GM13976 (cell line): ENCODE data around the gene PAGR1.
A peak's percentile ranks its signal among the peaks of the same experiment; 100 is the strongest.
"Not testable (repeated sequence)": the region's sequence is repeated elsewhere in the genome, so short reads cannot be mapped to it uniquely, and the experiment has no call there.

Experiments used
- DNase-seq: peaks from one replicate; pipeline ENCODE4 v3.0.0; 2012; ENCODE audit warnings: low spot score
- in situ Hi-C: fragments of 300-500 bp; cut with MboI; formaldehyde crosslinking; loops from one replicate; pipeline ENCODE4 v1.12.0; 2022; ENCODE audit warnings: low sequenced_read_pairs, mixed read lengths, inconsistent platforms; ENCODE audit not compliant: unreplicated experiment
- TF ChIP-seq, protein P1 (sequence below): IDR thresholded peaks from 2 replicates; pipeline ENCODE4 v1.5.1; 2012; ENCODE audit warnings: borderline replicate concordance, mild to moderate bottlenecking; ENCODE audit not compliant: insufficient read depth; ENCODE audit errors: extremely low read depth, missing control alignments, control extremely low read depth

Gene PAGR1

DNA sequence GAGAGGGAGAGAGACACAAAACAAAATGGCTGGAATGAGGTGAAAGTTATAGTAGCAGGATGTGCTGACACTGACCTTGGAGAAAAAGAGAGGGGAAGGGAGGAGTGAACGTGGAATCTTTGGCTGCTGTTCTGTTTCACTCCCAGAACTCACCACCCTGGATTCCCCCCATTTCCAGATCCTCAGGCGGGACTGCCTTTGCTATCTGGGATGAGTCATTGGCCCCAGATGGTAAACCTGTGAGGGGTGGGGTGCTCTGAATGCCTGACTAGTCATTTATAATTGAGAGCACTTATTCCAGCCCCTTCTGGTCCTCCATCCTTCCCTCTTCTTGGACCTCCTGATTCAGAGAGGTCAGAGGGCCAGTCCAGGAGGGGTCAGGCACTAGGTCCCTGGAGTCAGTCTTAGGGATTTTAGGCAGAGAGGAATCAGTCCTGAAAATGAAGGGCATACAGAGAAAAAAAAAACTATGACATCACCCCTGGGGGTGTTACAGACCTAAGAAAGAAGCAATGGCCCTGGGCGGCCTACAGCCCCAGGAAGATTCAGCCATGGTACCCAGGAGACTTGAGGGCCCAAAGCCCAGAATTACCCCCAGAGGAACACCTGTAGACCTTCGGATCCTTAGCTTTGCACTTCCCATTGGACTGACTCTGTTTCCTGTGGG lies 40.1 kb upstream of the PAGR1 start:
- TF ChIP-seq, protein P1, sequence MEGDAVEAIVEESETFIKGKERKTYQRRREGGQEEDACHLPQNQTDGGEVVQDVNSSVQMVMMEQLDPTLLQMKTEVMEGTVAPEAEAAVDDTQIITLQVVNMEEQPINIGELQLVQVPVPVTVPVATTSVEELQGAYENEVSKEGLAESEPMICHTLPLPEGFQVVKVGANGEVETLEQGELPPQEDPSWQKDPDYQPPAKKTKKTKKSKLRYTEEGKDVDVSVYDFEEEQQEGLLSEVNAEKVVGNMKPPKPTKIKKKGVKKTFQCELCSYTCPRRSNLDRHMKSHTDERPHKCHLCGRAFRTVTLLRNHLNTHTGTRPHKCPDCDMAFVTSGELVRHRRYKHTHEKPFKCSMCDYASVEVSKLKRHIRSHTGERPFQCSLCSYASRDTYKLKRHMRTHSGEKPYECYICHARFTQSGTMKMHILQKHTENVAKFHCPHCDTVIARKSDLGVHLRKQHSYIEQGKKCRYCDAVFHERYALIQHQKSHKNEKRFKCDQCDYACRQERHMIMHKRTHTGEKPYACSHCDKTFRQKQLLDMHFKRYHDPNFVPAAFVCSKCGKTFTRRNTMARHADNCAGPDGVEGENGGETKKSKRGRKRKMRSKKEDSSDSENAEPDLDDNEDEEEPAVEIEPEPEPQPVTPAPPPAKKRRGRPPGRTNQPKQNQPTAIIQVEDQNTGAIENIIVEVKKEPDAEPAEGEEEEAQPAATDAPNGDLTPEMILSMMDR, result no peak
- in situ Hi-C loops, result no loop called here
- no peak for DNase-seq

DNA sequence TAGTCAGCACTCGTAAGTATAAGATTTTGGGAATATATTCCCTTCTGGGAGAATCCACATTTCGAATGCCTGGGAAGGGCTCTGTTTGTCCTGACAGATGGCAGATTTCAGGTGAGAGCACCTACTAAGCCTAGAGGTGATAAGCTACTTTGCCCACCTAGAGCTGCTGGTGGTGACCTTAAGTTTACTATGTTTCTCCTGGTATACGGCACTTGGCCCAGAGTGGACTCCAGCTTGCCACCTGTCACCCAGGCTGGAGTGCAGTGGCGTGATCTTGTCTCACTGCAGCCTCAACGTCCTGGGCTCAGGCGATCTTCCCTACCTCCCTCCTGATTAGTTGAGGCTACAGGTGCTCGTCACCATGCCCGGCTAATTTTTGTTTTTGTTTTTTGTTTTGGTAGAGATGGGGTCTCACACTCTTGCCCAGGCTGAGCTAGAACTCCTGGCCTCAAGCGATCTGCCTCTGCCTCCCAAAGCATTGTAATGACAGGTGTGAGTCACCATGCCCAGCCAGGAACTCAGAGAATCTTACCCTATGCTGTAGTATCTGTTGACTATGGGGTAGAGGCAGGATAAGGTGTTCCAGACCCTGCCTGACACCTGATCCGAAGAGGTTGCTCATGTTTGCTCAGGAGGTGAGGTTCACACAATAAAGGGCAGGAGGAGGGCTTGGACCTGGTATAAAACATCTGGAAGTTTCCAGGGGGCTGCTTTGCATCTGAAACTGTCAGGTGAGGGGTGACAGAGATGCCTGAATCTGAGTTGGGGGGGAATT lies 38.2 kb upstream of the PAGR1 start, which contains the start of gene ZG16:
ZG16 (plus strand) TSS at position 681 of the 775 bp plus-strand sequence. CDS start 1,011 bp downstream, outside the sequence.
- in situ Hi-C loops, result no loop called here
- DNase-seq, result no peak
- TF ChIP-seq, protein P1, result no peak

- in situ Hi-C loops, result no loop called here
- no peak for DNase-seq
- TF ChIP-seq, protein P1, result no peak
Measured at GRCh38 chr16:29779474-29779873, 36.5 kb upstream of the PAGR1 start.

DNA sequence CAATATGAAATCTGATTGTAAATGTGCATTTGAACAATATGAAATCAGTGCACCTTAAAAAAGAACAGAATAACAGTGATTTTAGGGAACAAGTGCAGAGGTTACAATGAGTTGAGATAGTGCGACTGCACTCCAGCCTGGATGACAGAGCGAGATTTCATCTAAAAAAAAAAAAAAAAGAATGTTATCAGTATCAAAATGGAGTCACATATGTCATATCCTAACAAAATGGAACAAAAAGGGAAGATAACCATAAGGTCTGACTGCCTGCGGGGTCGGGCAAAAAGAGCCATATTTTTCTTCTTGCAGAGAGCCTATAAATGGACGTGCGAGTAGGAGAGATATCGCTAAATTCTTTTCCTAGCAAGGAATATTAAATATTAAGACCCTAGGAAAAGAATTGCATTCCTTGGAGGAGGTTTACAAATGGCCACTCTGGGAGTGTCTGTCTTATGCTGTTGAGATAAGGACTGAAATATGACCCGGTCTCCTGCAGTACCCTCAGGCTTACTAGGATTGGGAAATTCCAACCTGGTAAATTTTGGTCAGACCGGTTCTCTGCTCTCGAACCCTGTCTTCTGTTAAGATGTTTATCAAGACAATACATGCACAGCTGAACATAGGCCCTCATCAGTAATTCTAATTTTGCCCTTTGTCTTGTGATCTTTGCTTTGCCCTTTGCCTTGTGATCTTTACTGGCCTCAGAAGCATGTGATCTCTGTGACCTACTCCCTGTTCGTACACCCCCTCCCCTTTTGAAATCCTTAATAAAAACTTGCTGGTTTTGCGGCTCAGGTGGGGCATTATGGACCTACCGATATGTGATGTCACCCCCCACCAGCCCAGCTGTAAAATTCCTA lies 32.6 kb upstream of the PAGR1 start:
- DNase-seq, in situ Hi-C loops: not testable (repeated sequence)

GRCh38 chr16:29784157-29784556 lies 31.8 kb upstream of the PAGR1 start:
- TF ChIP-seq, protein P1, result no peak
- DNase-seq, result no peak
- in situ Hi-C loops, result no loop called here

- TF ChIP-seq, protein P1, result peak; percentile 78
- in situ Hi-C loops, result no loop called here
- peak; percentile 85 for DNase-seq
Measured at GRCh38 chr16:29784901-29785500, 31.0 kb upstream of the PAGR1 start.

DNA sequence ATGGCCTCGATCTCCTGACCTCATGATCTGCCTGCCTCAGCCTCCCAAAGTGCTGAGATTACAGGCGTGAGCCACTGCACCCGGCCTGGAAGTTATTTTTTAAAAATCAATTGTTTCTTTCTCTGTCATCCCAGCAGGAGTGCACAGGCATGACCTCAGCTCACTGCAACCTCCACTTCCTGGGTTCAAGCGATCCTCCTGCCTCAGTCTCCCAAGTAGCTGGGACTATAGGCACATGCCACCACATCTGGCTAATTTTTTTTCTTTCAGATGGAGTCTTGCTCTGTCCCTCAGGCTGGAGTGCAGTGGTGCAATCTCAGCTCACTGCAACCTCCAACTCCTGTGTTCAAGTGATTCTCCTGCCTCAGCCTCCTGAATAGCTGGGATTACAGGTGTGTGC lies 28.8 kb upstream of the PAGR1 start:
- in situ Hi-C loops, DNase-seq: not testable (repeated sequence)
